Measurements from ENCODE around the gene EPHB1.
"Not testable (repeated sequence)": the region's sequence is repeated elsewhere in the genome, so short reads cannot be mapped to it uniquely, and the experiment has no call there.

GRCh38 chr3:135005616-135006015 lies 210.6 kb downstream of the EPHB1 start:
- not testable (repeated sequence) for TF ChIP-seq CTCF, POLR2A (IDR thresholded peaks at IDR 0.05)
